ENCODE data around the gene WDR86.

Gene WDR86

GRCh38 chr7:151447901-151448260 lies 38.0 kb upstream of the WDR86 start:
- no peak for DNase-seq (ENCODE audit: extremely low read depth, low read depth)
- no peak for TF ChIP-seq CTCF (IDR thresholded peaks at IDR 0.05; ENCODE audit: low read depth, low read length)

GRCh38 chr7:151447312-151447711 lies 37.5 kb upstream of the WDR86 start:
- TF ChIP-seq CTCF (IDR thresholded peaks at IDR 0.05; ENCODE audit: low read depth, low read length): no peak
- DNase-seq (ENCODE audit: extremely low read depth, low read depth): no peak

GRCh38 chr7:151446412-151446811 lies 36.6 kb upstream of the WDR86 start:
- DNase-seq (ENCODE audit: extremely low read depth, low read depth): no peak
- TF ChIP-seq CTCF (IDR thresholded peaks at IDR 0.05; ENCODE audit: low read depth, low read length): no peak

- no peak for TF ChIP-seq CTCF (IDR thresholded peaks at IDR 0.05; ENCODE audit: low read depth, low read length)
- DNase-seq (ENCODE audit: extremely low read depth, low read depth): no peak
Observed at GRCh38 chr7:151444632-151445031, 34.8 kb upstream of the WDR86 start.

GRCh38 chr7:151442776-151443496 lies 33.1 kb upstream of the WDR86 start:
- DNase-seq (ENCODE audit: extremely low read depth, low read depth): no peak
- no peak for TF ChIP-seq CTCF (IDR thresholded peaks at IDR 0.05; ENCODE audit: low read depth, low read length)

GRCh38 chr7:151440799-151441445 lies 31.1 kb upstream of the WDR86 start:
- TF ChIP-seq CTCF (IDR thresholded peaks at IDR 0.05; ENCODE audit: low read depth, low read length): no peak
- no peak for DNase-seq (ENCODE audit: extremely low read depth, low read depth)
